HEK293T (cell line): ENCODE results near the gene DCDC1.

Experiments
- CTCF ChIA-PET: fragments of 350-600 bp; formaldehyde crosslinking; extraction: SDS; loops from one replicate; lab custom pipeline; 2021; ENCODE audit warnings: antibody characterized with exemption, inconsistent platforms; lab: Yijun Ruan, JAX
- POLR2A ChIA-PET: fragments of 350-600 bp; formaldehyde crosslinking; extraction: SDS; loops from one replicate; lab custom pipeline; 2020; ENCODE audit warnings: antibody characterized with exemption, inconsistent platforms; lab: Yijun Ruan, JAX
- DNase-seq: peaks from one replicate; pipeline ENCODE4 v3.0.0; 2012; ENCODE audit warnings: mixed read lengths; ENCODE audit errors: extremely low spot score
- ARNT ChIP-seq: fragments of 450-650 bp; IDR thresholded peaks from 2 replicates; pipeline ENCODE4 v1.6.1; 2017; ENCODE audit warnings: mild to moderate bottlenecking
- BHLHE40 ChIP-seq: fragments of 450-650 bp; IDR thresholded peaks from 2 replicates; pipeline ENCODE4 v1.6.1; 2016; ENCODE audit warnings: mild to moderate bottlenecking, moderate library complexity, borderline replicate concordance
- CTBP1 ChIP-seq: fragments of 450-650 bp; IDR thresholded peaks from 2 replicates; pipeline ENCODE4 v1.6.1; 2016; ENCODE audit warnings: borderline replicate concordance
- ELF4 ChIP-seq: fragments of 450-650 bp; IDR thresholded peaks from 2 replicates; pipeline ENCODE4 v1.6.1; 2017; ENCODE audit warnings: antibody characterized with exemption
- FOXA1 ChIP-seq: fragments of 450-650 bp; IDR thresholded peaks from 2 replicates; pipeline ENCODE4 v1.6.1; 2016; ENCODE audit warnings: mild to moderate bottlenecking
- FOXK2 ChIP-seq: fragments of 450-650 bp; IDR thresholded peaks from 2 replicates; pipeline ENCODE4 v1.6.1; 2016; ENCODE audit warnings: mild to moderate bottlenecking
- FOXM1 ChIP-seq: fragments of 450-650 bp; IDR thresholded peaks from 2 replicates; pipeline ENCODE4 v1.6.1; 2017; ENCODE audit warnings: mild to moderate bottlenecking, borderline replicate concordance
- HDGF ChIP-seq: fragments of 450-650 bp; IDR thresholded peaks from 2 replicates; pipeline ENCODE4 v1.6.1; 2017; ENCODE audit warnings: antibody characterized with exemption, borderline replicate concordance
- L3MBTL2 ChIP-seq: fragments of 450-650 bp; conservative IDR thresholded peaks from 2 replicates; pipeline ENCODE4 v1.6.1; 2016; ENCODE audit warnings: mild to moderate bottlenecking
- LEF1 ChIP-seq: fragments of 450-650 bp; IDR thresholded peaks from 2 replicates; pipeline ENCODE4 v1.6.1; 2017; ENCODE audit warnings: mild to moderate bottlenecking, borderline replicate concordance
- NFRKB ChIP-seq: fragments of 450-650 bp; IDR thresholded peaks from 2 replicates; pipeline ENCODE4 v1.6.1; 2016; ENCODE audit warnings: mild to moderate bottlenecking, moderate library complexity
- PKNOX1 ChIP-seq: fragments of 450-650 bp; IDR thresholded peaks from 2 replicates; pipeline ENCODE4 v1.6.1; 2016
- SP1 ChIP-seq: fragments of 450-650 bp; IDR thresholded peaks from 2 replicates; pipeline ENCODE4 v1.6.1; 2017
- SUZ12 ChIP-seq: fragments of 450-650 bp; IDR thresholded peaks from 2 replicates; pipeline ENCODE4 v1.6.1; 2016; ENCODE audit warnings: mild to moderate bottlenecking
- TARDBP ChIP-seq: fragments of 450-650 bp; IDR thresholded peaks from 2 replicates; pipeline ENCODE4 v1.6.1; 2016
- ZNF384 ChIP-seq: fragments of 450-650 bp; IDR thresholded peaks from 2 replicates; pipeline ENCODE4 v1.6.1; 2016

Gene DCDC1

GRCh38 chr11:31369348-31370329 is at the start of gene DCDC1, which contains the start of gene DNAJC24:
TSS of gene DCDC1 (minus strand) at chr11:31369739. CDS start at chr11:31328280, 41,459 bp downstream.
TSS of gene DNAJC24 (plus strand) at chr11:31369860. CDS start at chr11:31370749, 889 bp downstream.
- CTCF ChIA-PET = interaction anchor here (0.6 kb wide), 1 partner anchor 61 kb away, joined by 4 read pairs; no protein-coding TSS in a partner anchor
- peak; percentile 89 for DNase-seq
- TF ChIP-seq ZNF384 (no peak), FOXM1 (no peak), NFRKB (no peak), FOXA1 (no peak), PKNOX1 (peak; percentile 69), ELF4 (no peak)
- POLR2A ChIA-PET = interaction anchor here (1.1 to 1.5 kb wide), 3 partner anchors 17 to 447 kb away, joined by 3 to 5 read pairs (median 4); no protein-coding TSS in a partner anchor

- TF ChIP-seq ZNF384 = no peak
- TF ChIP-seq LEF1 = no peak
- TF ChIP-seq PKNOX1 = no peak
- TF ChIP-seq NFRKB = no peak
- ChIA-PET POLR2A (no interaction called here), CTCF (no interaction called here)
- peak; percentile 6 for DNase-seq
Observed at GRCh38 chr11:31419138-31419537, 49.6 kb upstream of the DCDC1 start.

- DNase-seq = no peak
- POLR2A ChIA-PET = no interaction called here
- CTCF ChIA-PET = no interaction called here
- TF ChIP-seq HDGF (no peak), SP1 (no peak), FOXA1 (no peak), BHLHE40 (no peak), ARNT (no peak), TARDBP (no peak), NFRKB (no peak), FOXK2 (no peak), CTBP1 (no peak), LEF1 (no peak), PKNOX1 (no peak), L3MBTL2 (no peak), SUZ12 (no peak), ZNF384 (no peak), ELF4 (no peak), FOXM1 (no peak)
Observed at GRCh38 chr11:31417816-31418215, 48.3 kb upstream of the DCDC1 start.

- ChIA-PET CTCF (interaction anchor here (0.6 kb wide), 1 partner anchor 633 kb away, joined by 3 read pairs; no protein-coding TSS in a partner anchor), POLR2A (no interaction called here)
- DNase-seq = no peak
- TF ChIP-seq HDGF = no peak
- no peak for TF ChIP-seq BHLHE40
- no peak for TF ChIP-seq SP1
- TF ChIP-seq NFRKB = no peak
- no peak for TF ChIP-seq PKNOX1
- TF ChIP-seq FOXA1 = no peak
- TF ChIP-seq ARNT = no peak
- no peak for TF ChIP-seq FOXK2
- TF ChIP-seq CTBP1 = no peak
- no peak for TF ChIP-seq FOXM1
- no peak for TF ChIP-seq ELF4
- no peak for TF ChIP-seq ZNF384
- no peak for TF ChIP-seq SUZ12
- TF ChIP-seq TARDBP = no peak
- TF ChIP-seq LEF1 = no peak
Observed at GRCh38 chr11:31417357-31417756, 47.8 kb upstream of the DCDC1 start.

GRCh38 chr11:31415435-31415834 is 45.9 kb upstream of the DCDC1 start:
- POLR2A ChIA-PET = no interaction called here
- TF ChIP-seq SUZ12 (no peak), L3MBTL2 (no peak), ELF4 (no peak), TARDBP (no peak), CTBP1 (no peak), ZNF384 (no peak), FOXA1 (no peak), LEF1 (no peak), ARNT (no peak), FOXM1 (no peak), NFRKB (no peak), SP1 (no peak)
- no peak for DNase-seq
- CTCF ChIA-PET = no interaction called here

- no peak for DNase-seq
- ChIA-PET POLR2A (no interaction called here), CTCF (interaction anchor here (0.5 kb wide), 1 partner anchor 658 kb away, joined by 3 read pairs; no protein-coding TSS in a partner anchor)
- TF ChIP-seq TARDBP (no peak), ZNF384 (no peak), SUZ12 (no peak), CTBP1 (no peak), ARNT (no peak), HDGF (no peak), BHLHE40 (no peak), FOXM1 (no peak), NFRKB (no peak), FOXK2 (no peak), FOXA1 (no peak)
Observed at GRCh38 chr11:31414338-31414737, 44.8 kb upstream of the DCDC1 start.
